Measurements from ENCODE around the gene ZIC2. TPM values are rescaled to one million over a fixed set of nuclear protein-coding genes. Genes with fewer than 3 reads are reported as not detected.

ZIC2 gene
- polyA plus RNA-seq, 4 donors = 0.05 to 0.53 (median 0.14) TPM; not detected in 1

- DNase-seq (ENCODE audit: low read depth in 4 of 4, low spot score in 3 of 4) = no peak
These were observed 3.1 kb downstream of the ZIC2 start for GRCh38 chr13:99984461-99985240.

- no peak for DNase-seq (ENCODE audit: low read depth in 4 of 4, low spot score in 3 of 4)
These were observed 3.8 kb downstream of the ZIC2 start for GRCh38 chr13:99985241-99985874.

DNA sequence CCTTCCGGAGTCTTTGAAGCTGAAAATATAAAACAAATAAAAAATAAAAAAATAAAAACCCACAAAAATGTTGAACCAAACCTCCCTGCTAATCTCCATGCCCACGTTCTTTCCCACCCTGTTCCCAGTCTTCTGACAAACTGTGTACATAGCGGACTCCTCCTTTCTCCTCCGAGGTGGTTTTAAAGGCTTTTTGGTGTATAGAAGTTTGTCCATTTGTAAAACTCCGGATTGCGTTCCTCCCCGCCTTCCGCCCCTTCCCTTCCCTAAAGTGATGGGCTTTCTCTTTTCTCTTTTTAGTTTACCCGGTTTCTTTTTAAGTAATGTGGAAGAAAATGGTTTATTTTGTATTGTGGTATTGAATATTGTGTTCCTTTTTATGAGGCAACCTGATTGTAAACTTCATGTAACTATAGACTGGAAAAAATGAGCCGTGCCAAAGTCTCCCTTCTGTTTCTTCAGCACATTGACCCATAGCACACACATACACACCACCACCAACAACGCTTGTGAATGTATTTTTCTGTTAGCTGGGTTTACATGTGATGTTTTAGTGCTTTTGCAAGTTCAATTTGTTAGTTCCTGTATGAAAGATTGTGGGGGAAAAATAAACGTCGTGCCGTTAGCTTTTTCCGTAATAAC, 4.4 kb downstream of the ZIC2 start:
- DNase-seq (ENCODE audit: low read depth in 4 of 4, low spot score in 3 of 4) = no peak

DNA sequence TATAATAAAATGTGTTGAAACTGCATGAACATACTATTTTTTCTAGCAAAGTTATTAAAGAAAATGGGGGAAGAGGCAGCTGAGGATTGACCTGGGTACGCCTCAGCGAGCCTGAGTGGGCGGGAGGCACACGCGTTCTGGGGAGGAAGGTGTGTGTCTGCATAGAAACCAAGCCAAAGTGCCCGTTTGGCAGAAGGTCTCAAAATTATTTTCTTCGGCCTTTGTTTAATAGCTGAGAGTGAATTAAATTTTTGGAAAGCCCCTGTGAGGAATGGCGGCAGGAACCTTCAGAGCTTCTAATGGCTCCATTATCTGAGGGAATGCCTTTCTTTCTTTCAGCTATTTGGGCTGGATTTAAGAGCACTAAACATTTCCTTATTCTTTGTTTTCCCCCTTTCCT, 5.2 kb downstream of the ZIC2 start:
- DNase-seq (ENCODE audit: low read depth in 4 of 4, low spot score in 3 of 4) = no peak

DNA sequence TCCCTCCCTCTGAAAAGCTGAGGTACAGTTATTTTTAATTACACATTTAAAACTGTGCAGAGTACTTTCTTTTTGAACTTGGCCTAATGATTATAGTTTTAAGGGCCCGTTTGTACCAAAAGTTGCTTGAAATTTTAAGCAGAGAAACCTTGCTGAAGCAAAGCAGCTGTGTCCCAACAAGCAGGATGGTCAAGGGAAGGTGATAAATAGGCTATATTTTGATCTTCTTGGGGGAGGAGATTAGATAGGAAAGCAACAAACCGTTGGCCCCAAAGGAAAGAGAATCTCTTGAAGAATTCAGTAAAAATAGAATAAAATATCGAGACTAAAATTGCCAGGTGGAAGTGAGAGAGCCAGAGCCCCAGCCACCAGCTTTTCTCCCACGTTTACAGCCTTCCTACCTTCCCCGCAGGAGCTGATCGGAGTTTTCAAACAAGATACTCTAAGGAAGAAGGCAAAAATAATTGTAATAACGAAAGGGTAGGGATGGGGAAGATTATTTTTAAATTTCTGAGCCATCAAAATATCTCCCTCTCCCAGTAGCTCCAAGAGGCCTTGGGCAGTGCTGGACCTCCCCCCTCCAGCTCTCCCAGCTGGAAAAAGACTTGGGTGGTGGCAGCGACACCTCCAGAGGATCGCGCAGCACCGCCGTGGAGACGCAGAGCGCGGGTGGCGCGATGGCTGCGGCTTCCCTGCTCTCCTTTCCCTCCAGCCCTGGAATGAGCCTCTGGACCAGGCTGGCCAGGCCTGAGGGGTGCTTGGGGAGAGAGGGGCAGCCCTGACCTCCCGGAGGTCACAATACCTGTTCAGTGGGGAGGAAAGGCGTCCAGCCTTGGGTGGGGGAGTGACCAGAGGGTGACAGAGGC, 5.8 kb downstream of the ZIC2 start:
- no peak for DNase-seq (ENCODE audit: low read depth in 4 of 4, low spot score in 3 of 4)

DNA sequence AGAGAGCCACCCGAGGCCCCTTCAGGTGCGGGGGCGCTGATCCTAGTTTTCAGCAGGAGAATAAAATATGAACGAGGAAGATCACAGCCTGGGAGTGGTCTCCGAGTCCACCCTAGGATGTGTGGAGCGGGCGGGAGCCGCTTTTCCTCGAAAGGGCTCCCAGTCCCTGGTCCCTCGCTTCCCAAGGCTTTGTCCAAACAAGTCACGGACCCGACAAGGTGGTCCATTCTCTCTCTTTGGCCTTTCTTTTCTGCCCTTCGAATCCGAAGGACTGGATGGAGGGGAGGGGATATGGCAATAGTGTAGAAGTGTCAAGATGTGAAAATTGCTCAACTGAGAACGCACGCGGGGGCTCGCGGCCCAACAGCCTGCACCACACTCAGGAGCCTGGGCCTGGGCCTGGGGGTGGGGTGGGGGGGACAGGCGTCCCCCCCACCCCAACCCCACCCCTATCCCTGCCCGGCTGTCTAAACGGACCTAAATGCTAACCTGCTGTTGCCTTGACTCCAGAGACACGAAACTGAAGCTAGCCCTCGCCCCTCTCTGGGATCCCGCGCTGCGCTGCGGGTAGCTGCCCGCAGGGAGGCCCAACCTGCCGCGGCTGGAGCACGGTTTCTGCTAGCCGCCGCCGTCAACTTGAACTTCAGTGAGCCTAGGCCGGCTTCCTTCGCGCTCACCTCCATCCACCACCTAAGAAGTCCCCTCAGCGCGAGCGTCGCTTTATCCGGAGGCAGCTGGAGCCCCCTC, 7.1 kb downstream of the ZIC2 start:
- DNase-seq (ENCODE audit: low read depth in 4 of 4, low spot score in 3 of 4) = no peak

DNA sequence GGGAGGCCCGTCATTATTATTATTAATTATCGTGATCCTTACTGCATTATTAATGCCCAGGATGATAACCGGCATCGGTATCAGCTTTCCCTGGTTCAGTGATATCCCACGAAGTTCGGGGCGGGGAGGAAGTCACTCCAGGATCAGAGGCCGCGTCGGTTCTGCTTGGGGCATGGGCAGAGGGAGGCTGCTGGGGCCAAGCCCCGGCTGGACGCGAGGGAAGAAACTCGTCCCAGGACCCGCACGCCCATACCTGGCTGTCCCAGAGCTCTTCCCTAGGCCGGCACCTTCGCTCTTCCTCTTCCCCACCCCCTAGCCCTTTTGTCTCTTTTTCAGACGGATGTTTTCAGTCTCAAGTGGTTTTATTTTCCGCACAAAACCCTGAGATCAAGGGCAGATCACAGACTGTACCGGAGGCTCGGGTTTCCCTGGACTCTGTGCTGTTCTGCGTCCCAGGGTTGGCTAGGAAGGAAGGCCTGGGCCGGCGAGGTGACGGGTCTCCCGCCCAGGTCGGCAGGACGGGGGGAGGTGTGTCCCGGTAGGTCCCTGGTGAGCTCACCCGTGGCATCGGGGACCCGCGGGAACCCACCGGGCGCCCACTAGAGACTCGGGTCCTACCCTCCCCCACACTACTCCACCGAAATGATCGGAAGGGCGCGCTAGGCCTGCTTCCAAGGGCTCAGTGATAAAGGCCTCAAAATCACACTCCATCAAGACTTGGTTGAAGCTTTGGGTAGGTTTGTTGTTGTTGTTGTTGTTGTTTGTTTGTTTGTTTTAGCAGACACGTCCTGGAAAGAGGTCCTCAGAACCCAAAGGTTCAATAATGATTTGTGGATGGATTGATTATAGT, 7.9 kb downstream of the ZIC2 start:
- no peak for DNase-seq (ENCODE audit: low read depth in 4 of 4, low spot score in 3 of 4)

GRCh38 chr13:99990126-99990977, 8.8 kb downstream of the ZIC2 start:
- DNase-seq (ENCODE audit: low read depth in 4 of 4, low spot score in 3 of 4) = no peak

GRCh38 chr13:99991013-99991827, 9.6 kb downstream of the ZIC2 start:
- no peak for DNase-seq (ENCODE audit: low read depth in 4 of 4, low spot score in 3 of 4)

- no peak for DNase-seq (ENCODE audit: low read depth in 4 of 4, low spot score in 3 of 4)
These were observed 10.5 kb downstream of the ZIC2 start for GRCh38 chr13:99991828-99992775.

GRCh38 chr13:99992949-99993351, 11.4 kb downstream of the ZIC2 start:
- no peak for DNase-seq (ENCODE audit: low read depth in 4 of 4, low spot score in 3 of 4)

GRCh38 chr13:99993660-99994637, 12.4 kb downstream of the ZIC2 start:
- no peak for DNase-seq (ENCODE audit: low read depth in 4 of 4, low spot score in 3 of 4)

GRCh38 chr13:99994638-99995020, 13.0 kb downstream of the ZIC2 start:
- DNase-seq (ENCODE audit: low read depth in 4 of 4, low spot score in 3 of 4) = no peak

- DNase-seq (ENCODE audit: low read depth in 4 of 4, low spot score in 3 of 4) = no peak
These were observed 13.6 kb downstream of the ZIC2 start for GRCh38 chr13:99995104-99995588.
